ENCODE data around the gene MAMDC4. TPM values are rescaled to one million over a fixed set of nuclear protein-coding genes. Genes with fewer than 3 reads are reported as not detected.

MAMDC4 gene
- total RNA-seq, 1 donor from 2014 or later = 4.8 TPM

DNA sequence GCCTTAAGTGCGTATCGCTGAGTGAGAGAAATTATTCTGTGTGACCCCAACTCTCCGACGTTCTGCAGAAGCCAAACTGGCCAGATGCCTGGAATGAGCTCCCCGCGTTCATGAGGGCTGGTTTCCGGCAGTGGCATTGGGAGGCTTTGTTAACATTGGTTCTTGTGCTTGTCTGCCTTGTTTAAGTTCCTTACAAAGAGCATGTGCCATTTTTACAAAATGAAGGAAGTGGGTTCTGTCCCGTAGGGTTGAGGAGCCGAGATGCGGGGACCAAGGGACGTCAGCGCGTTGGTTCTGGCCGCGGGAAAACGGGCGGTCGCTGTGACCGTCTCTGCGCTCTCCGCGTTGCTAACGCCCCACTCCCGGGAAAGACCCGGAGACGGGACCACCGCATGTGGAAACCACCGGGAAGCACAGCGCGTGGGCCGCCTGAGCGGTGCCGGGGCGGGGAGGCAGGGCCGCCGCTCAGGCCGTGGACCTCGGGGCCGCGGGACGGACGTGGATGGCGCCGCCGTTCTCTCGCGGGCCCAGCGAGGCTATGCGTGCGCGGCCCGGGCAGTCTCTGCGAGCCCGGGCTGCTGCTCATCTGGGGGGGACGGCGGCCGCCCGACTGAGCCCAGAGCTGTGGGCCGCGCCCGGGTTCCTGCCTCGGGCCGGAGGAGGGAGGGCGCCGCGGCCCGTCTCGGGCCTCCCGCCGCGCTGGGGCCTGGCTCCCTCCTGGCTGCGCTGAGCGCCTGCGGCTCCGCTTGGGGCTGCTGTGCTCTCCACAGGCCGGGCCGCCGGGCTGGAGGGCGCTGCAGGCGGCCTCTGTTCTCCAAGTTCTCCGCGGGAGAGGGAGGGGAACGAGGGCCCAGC is 30.9 kb upstream of the MAMDC4 start:
- TF ChIP-seq CTCF (conservative IDR thresholded peaks at IDR 0.05; ENCODE audit: low read depth, low read length) = no peak
- no peak for DNase-seq (ENCODE audit: low read depth)
- no peak overlapping the region for H3K4me3 ChIP-seq (ENCODE audit: low read depth, low read length)

- no peak overlapping the region for H3K4me3 ChIP-seq (ENCODE audit: low read depth, low read length)
- TF ChIP-seq CTCF (conservative IDR thresholded peaks at IDR 0.05; ENCODE audit: low read depth, low read length) = no peak
- no peak for DNase-seq (ENCODE audit: low read depth)
Observed at GRCh38 chr9:136821826-136822544, 30.2 kb upstream of the MAMDC4 start.

GRCh38 chr9:136823136-136824046 is 28.8 kb upstream of the MAMDC4 start:
- no peak for TF ChIP-seq CTCF (conservative IDR thresholded peaks at IDR 0.05; ENCODE audit: low read depth, low read length)
- H3K4me3 ChIP-seq (ENCODE audit: low read depth, low read length) = no peak overlapping the region
- DNase-seq (ENCODE audit: low read depth) = no peak

GRCh38 chr9:136824496-136825225 is 27.5 kb upstream of the MAMDC4 start:
- H3K4me3 ChIP-seq (ENCODE audit: low read depth, low read length) = no peak overlapping the region
- no peak for DNase-seq (ENCODE audit: low read depth)
- TF ChIP-seq CTCF (conservative IDR thresholded peaks at IDR 0.05; ENCODE audit: low read depth, low read length) = no peak

- DNase-seq (ENCODE audit: low read depth) = no peak
- no peak for TF ChIP-seq CTCF (conservative IDR thresholded peaks at IDR 0.05; ENCODE audit: low read depth, low read length)
- no peak overlapping the region for H3K4me3 ChIP-seq (ENCODE audit: low read depth, low read length)
Observed at GRCh38 chr9:136825295-136826187, 26.6 kb upstream of the MAMDC4 start.
